HTR-8/SVneo (cell line): ENCODE data around the gene C20orf202.
"Not testable (repeated sequence)": the region's sequence is repeated elsewhere in the genome, so short reads cannot be mapped to it uniquely, and the experiment has no call there.

Experiments used
- DNase-seq: peaks from one replicate; pipeline ENCODE4 v3.0.0; 2011; ENCODE audit warnings: low spot score, mixed read lengths; ENCODE audit not compliant: insufficient read length
- FAIRE-seq: peaks from 2 replicates; lab custom pipeline; 2011; peaks lifted over from hg19 to GRCh38; lab: Jason Lieb, UNC

C20orf202 gene

GRCh38 chr20:1240549-1240948 lies 37.3 kb downstream of the C20orf202 start:
- FAIRE-seq (no peak), DNase-seq (no peak)

GRCh38 chr20:1241456-1241855 lies 38.2 kb downstream of the C20orf202 start:
- no peak for DNase-seq
- no peak for FAIRE-seq

DNA sequence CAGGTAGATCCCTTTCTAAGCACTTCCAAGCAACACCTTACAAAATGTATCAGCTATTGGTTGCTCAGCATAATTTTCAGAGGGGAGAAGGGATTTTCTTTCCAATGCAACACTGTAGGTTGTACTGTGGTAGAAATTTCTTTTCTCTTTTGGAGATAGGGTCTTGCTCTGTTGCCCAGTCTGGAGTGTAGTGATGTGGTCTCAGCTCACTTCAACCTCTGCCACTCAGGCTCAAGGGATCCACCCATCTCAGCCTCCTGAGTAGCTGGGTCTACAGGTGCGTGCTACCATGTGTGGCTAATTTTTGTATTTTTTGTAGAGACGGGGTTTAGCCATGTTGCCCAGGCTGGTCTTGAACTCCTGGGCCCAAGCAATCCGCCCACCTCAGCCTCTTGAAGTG lies 38.8 kb downstream of the C20orf202 start:
- DNase-seq: no peak
- no peak for FAIRE-seq

- peak; percentile 81 for FAIRE-seq
- peak; percentile 56 for DNase-seq
Measured at GRCh38 chr20:1242530-1242929, 39.3 kb downstream of the C20orf202 start.

- DNase-seq: no peak
- no peak for FAIRE-seq
Measured at GRCh38 chr20:1245578-1245977, 42.3 kb downstream of the C20orf202 start.

DNA sequence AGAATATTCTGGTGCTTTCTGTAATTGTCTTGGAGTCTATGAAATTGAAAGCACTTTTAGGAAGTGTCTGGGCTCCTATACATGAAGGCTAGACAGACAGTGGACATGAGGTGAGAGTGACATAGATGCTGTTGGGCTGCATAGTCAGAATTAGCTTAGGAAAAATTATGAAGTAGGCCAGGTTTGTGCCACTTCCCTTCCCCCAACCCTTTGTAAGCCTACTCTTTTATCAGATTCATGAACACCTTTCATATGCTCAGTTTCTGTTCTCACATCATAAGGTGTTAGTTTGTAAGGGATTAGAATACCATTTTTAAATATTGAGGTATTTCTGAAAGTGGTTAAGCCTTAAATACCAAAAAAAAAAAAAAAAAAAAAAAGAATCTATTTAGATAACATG lies 44.4 kb downstream of the C20orf202 start:
- FAIRE-seq (no peak), DNase-seq (no peak)

DNA sequence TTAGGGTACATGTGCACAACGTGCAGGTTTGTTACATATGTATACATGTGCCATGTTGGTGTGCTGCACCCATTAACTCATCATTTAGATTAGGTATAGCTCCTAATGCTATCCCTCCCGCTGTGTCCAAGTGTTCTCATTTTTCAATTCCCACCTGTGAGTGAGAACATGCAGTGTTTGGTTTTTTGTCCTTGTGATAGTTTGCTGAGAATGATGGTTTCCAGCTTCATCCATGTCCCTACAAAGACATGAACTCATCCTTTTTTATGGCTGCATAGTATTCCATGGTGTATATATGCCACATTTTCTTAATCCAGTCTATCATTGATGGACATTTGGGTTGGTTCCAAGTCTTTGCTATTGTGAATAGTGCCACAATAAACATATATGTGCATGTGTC lies 47.0 kb downstream of the C20orf202 start:
- DNase-seq, FAIRE-seq: not testable (repeated sequence)

- FAIRE-seq (no peak), DNase-seq (no peak)
Measured at GRCh38 chr20:1252416-1252815, 49.2 kb downstream of the C20orf202 start.

GRCh38 chr20:1254254-1254653 lies 51.0 kb downstream of the C20orf202 start:
- FAIRE-seq: no peak
- DNase-seq: no peak

GRCh38 chr20:1255675-1256074 lies 52.4 kb downstream of the C20orf202 start:
- FAIRE-seq (no peak), DNase-seq (no peak)
